Kidney epithelial cell (primary cell): Measurements from ENCODE around the gene NOPCHAP1. TPM values are rescaled to one million over a fixed set of nuclear protein-coding genes. Genes with fewer than 3 reads are reported as not detected.
"Not testable (repeated sequence)": the region's sequence is repeated elsewhere in the genome, so short reads cannot be mapped to it uniquely, and the experiment has no call there.

Experiments used
- DNase-seq: peaks from one replicate; pipeline ENCODE4 v3.0.0-alpha.2; 2010; ENCODE audit warnings: low read depth
- H3K27me3 ChIP-seq: 2 replicates; pipeline ENCODE4 v1.6.0; 2011; ENCODE audit warnings: low read length; ENCODE audit not compliant: control insufficient read depth, insufficient read depth
- H3K36me3 ChIP-seq: 2 replicates; pipeline ENCODE4 v1.5.1; 2011; ENCODE audit warnings: low read length; ENCODE audit not compliant: control insufficient read depth, insufficient read depth
- H3K4me3 ChIP-seq: 2 replicates; pipeline ENCODE4 v1.5.1; 2011; ENCODE audit warnings: low read depth, mild to moderate bottlenecking, control low read depth, low read length
- CTCF ChIP-seq: IDR thresholded peaks from 2 replicates; pipeline ENCODE4 v1.5.1; 2011; ENCODE audit warnings: mild to moderate bottlenecking, moderate library complexity, low read length, control low read depth, inconsistent platforms; ENCODE audit not compliant: insufficient read depth, poor library complexity, severe bottlenecking
- total RNA-seq: library from RNA; depleted of rRNA; stranded (reverse); fragments of >200 nt; gene quantifications from 2 replicates; pipeline ENCODE4 v1.2.3, GENCODE V29; 2015

Gene NOPCHAP1
- 9.9 and 10.5 TPM in 2 replicates for total RNA-seq

GRCh38 chr12:104986022-104986941 lies at the start of gene NOPCHAP1:
TSS of gene NOPCHAP1 (plus strand) at chr12:104986316. CDS start at chr12:104986353, 37 bp downstream.
- no peak for TF ChIP-seq CTCF
- no peaks in the 10 kb centered on the region for H3K27me3 ChIP-seq
- peak within 1 kb of the TSS; percentile 67 for H3K4me3 ChIP-seq
- H3K36me3 ChIP-seq: no peaks in the 10 kb centered on the region
- peak; percentile 65 for DNase-seq

- TF ChIP-seq CTCF: no peak
- DNase-seq: no peak
- Histone ChIP-seq H3K36me3 (no peaks in the 10 kb centered on the region), H3K27me3 (no peaks in the 10 kb centered on the region), H3K4me3 (no peak overlapping the region)
These were observed 47.7 kb upstream of the NOPCHAP1 start for GRCh38 chr12:104938371-104938770.

- H3K36me3 ChIP-seq: no peaks in the 10 kb centered on the region
- no peaks in the 10 kb centered on the region for H3K27me3 ChIP-seq
- no peak for TF ChIP-seq CTCF
- H3K4me3 ChIP-seq: no peak overlapping the region
- DNase-seq: no peak
These were observed 47.0 kb upstream of the NOPCHAP1 start for GRCh38 chr12:104939089-104939488.

- no peak overlapping the region for H3K4me3 ChIP-seq
- peaks cover 2% of the 10 kb centered on the region for H3K36me3 ChIP-seq
- DNase-seq: no peak
- TF ChIP-seq CTCF: no peak
- H3K27me3 ChIP-seq: no peaks in the 10 kb centered on the region
These were observed 44.7 kb upstream of the NOPCHAP1 start for GRCh38 chr12:104941454-104941853.

GRCh38 chr12:104942075-104942474 lies 44.0 kb upstream of the NOPCHAP1 start:
- TF ChIP-seq CTCF: no peak
- Histone ChIP-seq H3K27me3 (no peaks in the 10 kb centered on the region), H3K36me3 (peaks cover 2% of the 10 kb centered on the region), H3K4me3 (no peak overlapping the region)
- DNase-seq: no peak

- not testable (repeated sequence) for DNase-seq, H3K4me3 ChIP-seq, H3K27me3 ChIP-seq, H3K36me3 ChIP-seq
These were observed 42.7 kb upstream of the NOPCHAP1 start for GRCh38 chr12:104943401-104943800.
